Stimulated activated naive CD4-positive, alpha-beta T cell treated with Interleukin-2 at 50 U/mL for 16 hours (primary cell): ENCODE results near the gene PLS1.
"Not testable (repeated sequence)": the region's sequence is repeated elsewhere in the genome, so short reads cannot be mapped to it uniquely, and the experiment has no call there.

ENCODE experiments used
- DNase-seq: peaks from one replicate; lab custom pipeline; 2025; lab: John Stamatoyannopoulos, UW

The PLS1 gene, protein sequence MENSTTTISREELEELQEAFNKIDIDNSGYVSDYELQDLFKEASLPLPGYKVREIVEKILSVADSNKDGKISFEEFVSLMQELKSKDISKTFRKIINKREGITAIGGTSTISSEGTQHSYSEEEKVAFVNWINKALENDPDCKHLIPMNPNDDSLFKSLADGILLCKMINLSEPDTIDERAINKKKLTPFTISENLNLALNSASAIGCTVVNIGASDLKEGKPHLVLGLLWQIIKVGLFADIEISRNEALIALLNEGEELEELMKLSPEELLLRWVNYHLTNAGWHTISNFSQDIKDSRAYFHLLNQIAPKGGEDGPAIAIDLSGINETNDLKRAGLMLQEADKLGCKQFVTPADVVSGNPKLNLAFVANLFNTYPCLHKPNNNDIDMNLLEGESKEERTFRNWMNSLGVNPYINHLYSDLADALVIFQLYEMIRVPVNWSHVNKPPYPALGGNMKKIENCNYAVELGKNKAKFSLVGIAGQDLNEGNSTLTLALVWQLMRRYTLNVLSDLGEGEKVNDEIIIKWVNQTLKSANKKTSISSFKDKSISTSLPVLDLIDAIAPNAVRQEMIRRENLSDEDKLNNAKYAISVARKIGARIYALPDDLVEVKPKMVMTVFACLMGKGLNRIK

DNA sequence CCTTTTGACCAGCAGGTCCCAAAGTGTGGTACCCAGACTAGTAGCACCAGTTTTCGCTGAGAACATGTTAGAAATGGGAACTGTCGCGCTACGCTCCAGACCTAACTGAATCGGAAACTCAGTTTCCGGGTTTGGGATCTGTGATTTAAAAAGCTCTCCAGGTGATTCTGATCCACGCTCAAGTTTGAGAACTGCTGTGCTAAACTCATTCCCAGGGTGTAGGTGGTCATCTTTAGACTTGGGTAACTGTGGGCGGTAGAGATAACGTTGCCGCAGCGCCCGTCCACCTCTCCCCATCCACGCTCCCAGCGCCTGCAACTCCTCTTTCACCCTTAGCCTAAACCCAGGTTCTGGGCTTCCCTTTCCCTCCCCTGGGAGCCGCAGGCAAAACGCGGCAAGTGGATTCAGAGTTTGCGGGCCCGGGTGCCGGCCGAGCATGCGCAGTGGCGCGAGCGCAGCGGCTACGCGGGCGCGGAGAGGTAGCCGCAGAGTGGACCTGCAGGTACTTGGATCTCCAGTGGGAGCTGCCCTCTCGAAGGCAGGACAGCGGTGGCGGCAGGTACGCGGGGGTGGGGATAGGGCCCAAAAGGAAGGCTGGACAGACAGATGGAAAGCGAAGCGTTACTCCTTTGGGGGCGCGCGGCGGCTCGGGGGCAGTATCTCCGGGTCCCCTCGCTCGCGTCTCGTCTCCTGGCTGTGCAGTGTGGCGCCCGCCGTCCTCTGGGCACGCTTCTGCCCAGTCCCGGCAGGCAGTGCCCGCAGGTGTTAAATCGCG is at the start of gene PLS1:
Gene PLS1 (plus strand): TSS at position 443 of the 775 bp plus-strand sequence. CDS start 67,845 bp downstream, outside the sequence.
- DNase-seq, result peak; percentile 74

DNA sequence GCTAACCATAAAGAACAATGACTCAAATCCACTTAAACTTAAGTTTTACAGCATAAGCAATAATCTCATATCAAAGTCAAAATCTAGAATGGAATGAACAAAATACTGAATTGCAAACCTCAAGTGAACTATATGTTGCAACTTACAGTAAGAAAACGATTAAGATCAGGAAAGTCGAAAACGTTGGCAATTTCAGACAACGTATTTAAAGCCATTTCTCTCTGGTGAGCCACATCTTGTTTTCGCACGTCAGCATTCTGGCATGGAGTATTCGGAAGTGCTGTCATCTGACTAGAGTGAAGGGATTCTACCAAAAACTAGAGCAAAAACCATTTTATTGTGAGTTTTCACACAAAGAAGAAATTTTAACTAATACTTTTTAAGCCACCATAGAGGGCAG is 46.2 kb upstream of the PLS1 start:
- DNase-seq, result no peak

DNA sequence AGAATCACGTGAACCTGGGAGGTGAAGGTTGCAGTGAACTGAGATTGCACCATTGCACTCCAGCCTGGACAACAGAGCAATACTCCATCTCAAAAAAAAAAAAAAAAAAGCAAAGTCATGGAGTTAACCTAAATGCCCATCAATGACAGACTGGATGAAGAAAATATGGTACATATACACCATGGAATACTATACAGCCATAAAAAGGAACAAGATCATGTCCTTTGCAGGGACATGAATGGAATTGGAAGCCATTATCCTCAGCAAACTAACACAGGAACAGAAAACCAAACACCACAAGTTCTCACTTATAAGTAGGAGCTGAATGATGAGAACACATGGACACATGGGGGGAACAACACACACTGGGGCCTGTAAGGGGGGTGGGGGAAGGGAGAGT is 43.6 kb upstream of the PLS1 start:
- DNase-seq, result not testable (repeated sequence)

DNA sequence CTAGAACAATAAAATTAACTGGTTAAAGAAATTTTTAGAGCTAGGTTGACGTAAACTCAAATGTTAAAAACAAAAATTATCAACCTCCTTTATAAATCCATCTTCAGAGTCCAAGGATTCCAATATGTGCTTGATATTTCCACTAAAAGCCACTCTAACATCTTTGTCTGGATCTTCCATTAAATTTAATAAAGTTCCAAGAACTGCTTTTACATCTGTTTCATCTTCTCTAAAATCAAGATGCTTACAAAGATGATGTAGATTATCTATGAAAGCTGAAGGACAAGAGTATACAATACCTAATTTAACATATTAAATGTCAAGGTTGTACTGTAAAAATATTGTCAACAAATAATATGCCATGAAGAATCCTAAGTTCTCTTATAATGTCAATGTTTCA is 42.5 kb upstream of the PLS1 start:
- no peak for DNase-seq

DNA sequence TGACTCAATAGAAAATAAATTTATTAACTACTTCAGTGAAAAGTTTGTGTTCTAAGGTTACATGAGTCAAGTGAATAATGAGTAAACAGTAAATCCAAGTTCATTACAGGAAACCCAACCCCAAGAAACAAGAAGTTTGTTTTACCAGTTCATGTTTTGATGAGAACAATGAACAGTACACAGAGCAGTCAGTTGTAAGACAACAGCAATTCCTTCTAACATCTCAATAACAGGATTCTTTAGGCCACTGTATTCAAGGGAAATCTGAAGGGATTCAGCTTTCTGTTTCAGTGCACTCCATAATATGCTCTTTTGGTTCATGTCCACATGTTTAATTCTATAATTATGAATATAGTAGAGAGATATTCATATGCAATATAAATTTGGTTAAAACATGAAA is 36.1 kb upstream of the PLS1 start:
- DNase-seq, result no peak

DNA sequence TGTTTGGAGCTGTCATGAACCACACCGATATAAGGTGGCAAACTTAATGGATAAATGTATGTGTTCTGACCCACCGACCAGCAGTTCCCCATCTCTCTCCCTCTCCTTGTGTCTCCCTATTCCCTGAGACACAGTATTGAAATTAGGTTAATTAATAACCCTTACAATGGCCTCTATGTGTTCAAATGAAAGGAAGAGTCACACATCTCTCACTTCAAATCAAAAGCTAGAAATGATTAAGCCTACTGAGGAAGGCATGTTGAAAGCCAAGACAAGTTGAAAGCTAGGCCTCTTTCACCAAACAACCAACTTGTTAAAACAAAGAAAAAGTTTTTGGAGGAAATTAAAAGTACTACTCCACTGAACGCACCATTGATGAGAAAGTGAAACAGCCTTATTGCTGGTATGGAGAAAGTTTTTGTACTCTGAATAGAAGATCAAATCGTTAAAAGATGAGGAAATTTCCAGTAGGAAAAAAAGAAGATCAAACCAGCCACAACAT is 32.6 kb upstream of the PLS1 start:
- DNase-seq, result no peak

DNA sequence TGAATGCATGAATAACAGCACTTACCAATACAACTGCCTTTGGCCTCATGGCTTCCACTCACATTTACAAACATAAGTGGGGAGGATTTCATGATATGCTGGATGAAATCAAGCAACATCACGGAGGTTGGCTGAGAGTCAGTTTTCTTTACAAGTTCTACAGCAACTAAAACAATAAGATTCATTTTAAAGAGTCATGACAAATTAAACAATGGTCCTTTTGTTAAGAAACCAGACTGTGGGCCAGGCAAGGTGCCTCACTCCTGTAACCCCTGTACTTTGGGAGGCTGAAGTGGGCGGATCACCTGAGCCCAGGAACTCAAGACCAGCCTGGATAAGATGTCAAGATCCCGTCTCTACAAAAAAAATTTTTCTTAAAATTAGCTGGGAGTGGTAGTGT is 30.1 kb upstream of the PLS1 start:
- no peak for DNase-seq

DNA sequence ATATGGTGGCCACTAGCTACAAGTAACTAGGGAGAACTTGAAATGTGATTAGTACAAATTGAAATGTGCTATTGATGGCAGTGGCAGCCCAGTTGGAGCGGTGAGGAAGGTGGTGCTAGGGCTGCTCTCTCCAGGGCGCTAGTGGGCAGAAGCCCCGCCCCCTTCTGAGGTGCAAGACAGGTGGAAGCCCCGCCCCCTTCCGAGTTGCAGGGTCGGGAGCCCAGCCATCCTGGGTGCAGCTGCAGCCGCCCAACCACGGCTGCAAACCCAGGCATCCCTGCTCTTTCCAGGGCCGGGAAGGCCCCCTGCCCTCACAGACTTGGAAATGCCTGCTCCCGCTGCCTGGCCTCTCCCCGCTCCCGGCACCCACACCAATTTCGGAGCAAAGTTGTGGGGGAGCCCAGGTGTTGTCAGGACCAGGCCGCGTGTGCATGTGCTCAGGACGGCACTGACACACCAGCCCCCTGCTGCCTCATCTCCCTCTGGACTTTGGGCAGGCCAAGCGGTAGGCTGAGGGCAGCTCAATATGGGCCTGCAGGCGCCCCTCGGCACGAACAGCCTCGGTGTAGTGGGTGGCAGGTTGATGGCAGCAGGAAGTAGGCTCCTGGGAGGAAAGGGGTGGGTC is 27.7 kb upstream of the PLS1 start:
- DNase-seq, result no peak

DNA sequence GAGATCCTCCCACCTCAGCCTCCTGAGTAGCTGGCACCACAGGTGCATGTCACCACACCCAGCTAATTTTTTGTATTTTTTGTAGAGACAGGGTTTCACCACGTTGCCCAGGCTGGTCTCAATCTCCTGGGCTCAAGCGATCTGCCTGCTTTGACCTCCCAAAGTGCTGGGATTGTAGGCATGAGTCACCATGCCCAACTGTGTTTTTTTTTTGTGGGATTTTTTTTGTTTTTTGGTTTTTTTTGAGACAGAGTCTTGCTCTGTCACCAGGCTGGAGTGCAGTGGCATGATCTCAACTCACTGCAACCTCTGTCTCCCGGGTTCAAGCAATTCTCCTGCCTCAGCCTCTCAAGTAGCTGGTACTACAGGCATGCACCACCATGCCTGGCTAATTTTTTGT is 26.8 kb upstream of the PLS1 start:
- DNase-seq, result not testable (repeated sequence)

DNA sequence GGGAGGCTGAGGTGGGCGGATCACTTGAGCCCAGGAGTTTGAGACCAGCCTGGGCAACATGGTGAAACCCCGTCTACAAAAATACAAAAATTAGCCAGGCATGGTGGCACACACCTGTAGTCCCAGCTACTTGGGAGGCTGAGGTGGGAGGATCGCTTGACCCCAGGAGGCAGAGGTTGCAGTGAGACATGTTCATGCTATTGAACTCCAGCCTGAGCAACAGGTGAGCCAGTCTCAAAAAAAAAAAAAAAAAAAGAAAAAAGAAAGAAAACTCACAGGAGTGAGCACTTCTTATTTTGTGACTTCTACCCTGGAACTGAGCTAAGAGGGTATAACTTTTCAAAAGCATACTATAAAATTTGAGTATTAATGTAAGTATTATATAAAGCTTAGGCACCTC is 22.0 kb upstream of the PLS1 start:
- DNase-seq, result not testable (repeated sequence)

DNA sequence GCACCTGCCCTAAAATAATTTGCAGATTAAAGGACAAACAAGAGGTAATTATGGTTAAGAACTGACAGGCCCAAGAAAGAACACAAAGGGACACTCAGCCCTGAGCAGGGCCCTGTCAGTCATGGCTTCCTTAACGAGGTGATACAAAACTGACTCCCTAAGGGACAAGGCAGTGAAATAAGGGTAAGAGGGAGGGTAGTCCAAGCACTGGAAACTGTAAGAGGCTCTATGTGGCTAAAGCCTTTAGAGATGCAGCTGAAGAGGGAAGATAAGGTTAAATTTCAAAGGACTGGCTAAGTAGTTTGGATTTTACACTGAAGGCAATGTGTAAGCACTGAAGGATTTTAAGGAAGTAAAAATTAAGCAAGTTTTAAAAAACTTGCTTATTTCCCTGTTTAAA is 21.5 kb upstream of the PLS1 start:
- no peak for DNase-seq

DNA sequence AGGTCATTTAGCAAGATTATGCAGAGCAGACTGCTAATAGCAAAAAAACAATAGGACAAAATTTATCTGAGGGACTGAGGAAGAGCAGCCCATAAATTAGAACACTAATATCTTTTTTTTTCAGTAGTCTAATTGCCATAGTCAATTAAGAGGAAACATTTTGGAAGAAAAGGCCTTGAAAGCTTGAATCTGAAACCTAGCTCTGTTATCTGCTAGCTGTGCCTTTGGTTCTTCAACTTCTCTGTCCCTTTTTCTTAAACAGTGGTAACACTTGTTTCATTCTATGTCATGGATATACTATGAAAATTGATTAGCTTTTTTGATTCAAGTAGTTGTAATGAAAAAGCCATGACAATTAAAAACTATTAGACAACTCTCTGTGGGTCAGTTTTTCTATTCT is 19.4 kb upstream of the PLS1 start:
- no peak for DNase-seq

DNA sequence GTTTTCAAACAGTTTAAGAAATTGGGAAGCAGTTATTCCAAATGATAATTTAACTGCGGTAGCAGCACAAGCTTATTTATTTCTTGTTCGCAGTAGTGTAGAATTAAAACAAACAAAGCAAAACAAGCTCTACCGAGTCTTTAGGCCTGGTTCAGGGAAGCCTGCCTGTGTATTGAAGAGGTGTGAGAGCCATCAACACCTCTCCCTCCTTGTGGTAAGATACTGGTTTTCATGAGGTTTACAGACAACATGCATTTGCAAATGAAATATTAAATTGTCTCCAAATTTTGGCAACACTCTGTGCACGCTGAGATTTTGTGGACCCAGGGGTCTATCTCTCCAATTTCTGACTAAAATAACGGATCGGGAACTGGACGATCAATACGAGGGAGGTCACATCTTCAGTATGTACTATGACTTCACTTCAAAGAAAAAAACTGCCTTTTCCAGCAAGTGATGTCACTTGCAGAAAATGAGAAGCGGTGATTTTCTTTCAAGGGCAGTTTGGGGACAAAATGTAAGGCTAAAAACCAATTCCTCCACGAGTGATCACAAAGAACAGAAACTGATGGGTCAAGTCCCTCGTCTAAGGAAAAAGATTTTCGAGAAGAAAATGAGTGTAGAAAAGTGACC is 18.4 kb upstream of the PLS1 start:
- DNase-seq, result no peak

DNA sequence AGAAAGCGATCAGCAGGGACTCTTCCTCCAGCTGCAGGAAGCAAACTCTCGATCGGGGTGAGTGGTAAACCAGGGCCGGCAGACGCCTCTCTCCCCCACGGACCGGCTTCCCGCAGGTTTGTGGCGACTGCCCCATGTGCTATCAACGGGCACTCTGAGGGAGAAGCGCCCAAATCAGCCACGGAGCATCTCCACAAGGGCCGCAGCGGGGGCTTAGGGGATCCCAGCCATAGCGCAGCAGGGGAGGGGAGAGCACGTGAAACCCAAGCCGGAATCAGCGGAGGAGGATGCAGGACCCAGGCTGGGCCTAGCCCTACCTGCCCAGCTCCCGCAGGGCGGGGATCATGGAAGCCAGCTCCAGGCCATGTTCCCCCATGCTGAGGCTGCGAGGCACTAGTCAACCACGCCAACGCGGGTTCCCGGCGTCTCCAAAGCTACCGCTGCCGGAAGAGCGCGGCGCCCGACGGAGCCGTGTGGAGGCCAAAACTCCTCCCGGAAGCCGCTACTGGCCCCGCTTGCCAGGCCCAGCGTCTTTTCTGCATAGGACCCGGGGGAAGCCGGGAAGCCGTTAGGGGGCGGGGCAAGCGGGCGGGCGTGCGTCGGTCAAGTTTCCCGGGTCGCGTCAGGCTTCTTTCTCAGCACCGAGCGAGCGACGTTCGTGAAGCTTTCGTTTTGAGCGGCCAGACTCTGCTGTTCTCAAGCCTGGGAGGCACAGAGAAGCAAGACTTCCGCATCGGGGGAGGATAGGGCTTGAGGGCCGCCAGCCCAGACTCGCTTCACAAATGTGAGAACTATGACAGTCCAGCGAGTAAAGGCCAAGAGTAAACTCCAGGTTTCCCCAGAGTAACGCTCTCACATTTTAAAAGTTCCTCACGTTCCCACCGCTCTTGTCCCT is 17.6 kb upstream of the PLS1 start, which contains the start of gene ATR:
Gene ATR (minus strand): TSS at position 405 of the 895 bp plus-strand sequence. CDS start 29 bp downstream, at position 376.
- peak; percentile 96 for DNase-seq

DNA sequence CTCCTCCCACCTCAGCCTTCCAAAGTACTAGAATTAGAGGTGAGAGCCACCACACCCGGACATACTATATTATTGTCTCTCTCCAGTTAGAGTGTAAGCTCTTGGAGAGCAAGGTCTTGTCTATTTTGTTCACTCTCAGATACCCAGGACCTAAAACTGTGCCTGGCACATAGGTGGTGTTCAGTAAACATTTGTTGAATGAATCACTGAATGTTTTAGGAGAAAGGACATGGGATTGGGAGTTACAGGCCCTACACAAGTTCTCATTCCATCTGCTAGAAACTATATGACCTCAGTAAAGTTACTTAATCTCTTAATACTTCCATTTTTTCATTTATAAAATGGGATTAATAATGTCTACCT is 16.2 kb upstream of the PLS1 start:
- DNase-seq, result no peak

DNA sequence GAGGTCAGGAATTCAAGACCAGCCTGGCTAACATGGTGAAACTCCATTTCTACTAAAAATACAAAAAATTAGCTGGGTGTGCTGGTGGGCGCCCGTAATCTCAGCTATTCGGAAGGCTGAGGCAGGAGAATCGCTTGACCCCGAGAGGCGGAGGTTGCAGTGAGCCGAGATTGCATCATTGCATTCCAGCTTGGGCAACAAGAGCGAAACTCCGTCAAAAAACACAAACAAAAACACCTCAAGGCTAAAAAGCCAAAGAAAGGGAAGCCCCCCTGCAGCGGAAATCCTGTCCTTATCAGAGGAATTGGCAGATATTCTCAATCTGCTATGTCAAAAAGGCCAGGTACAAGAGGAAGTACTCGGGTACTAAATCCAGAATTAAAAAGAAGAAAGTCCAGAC is 15.1 kb upstream of the PLS1 start:
- DNase-seq, result not testable (repeated sequence)

DNA sequence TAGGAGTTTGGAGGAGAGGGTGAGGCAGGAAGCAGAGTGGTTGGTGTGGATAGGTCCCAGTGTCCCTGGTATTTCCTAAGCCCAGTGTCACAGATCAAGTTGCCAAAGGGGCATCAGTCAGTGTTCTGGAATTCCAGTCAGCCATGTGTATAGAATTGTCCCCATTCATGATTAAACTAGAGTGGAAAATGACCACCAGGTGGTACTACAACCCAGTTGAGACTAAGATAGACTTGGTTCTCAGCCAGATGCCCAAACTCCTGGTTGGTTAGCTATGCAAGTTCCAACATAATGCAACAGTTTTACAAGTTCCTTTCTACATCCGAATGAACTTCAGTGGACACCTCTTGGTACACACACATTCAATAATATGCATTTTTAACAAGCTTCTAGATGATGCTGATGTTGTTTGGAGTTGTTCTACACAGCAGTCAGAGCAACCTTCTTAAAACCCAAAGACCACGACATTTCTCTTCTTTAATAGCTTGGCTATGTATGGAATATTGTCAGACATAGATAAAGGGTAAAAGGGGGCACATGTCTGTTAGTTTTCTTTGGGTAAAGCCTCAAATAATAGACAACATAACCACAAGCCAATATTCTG is 9.3 kb upstream of the PLS1 start:
- no peak for DNase-seq

DNA sequence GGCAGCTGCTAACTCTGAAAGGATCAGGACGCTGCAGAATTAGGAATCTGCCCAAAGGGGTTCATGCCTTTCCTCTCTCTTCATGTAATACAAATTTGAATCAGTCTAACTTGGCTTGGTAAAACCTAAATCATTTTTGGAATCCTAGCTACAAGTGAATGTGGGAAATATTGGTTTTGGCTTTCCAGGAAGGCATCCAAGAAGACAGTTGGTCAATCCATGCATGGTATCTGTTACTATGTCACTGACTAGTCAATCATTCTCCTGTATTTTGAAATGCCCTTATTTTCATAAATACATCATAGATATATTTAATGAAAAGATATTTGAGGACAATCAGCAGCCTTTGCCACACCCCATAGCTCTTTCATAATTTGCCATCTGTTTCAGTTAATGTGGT is 7.5 kb upstream of the PLS1 start:
- DNase-seq, result no peak

DNA sequence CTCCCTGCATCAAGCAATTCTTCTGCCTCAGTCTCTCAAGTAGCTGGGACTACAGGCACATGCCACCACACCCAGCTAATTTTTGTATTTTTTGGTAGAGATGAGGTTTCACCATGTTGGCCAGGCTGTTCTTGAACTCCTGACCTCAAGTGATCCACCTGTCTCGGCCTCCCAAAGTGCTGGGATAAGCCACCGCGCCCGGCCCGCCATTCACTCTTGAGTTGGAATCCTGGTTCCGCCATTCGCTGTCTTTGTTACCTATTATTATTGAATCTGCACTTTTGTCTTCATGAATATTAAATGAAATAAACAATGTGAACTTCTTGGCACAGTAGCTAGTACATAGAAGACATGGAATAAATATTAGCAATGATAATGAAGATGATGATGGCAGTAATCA is 3.9 kb upstream of the PLS1 start:
- not testable (repeated sequence) for DNase-seq

DNA sequence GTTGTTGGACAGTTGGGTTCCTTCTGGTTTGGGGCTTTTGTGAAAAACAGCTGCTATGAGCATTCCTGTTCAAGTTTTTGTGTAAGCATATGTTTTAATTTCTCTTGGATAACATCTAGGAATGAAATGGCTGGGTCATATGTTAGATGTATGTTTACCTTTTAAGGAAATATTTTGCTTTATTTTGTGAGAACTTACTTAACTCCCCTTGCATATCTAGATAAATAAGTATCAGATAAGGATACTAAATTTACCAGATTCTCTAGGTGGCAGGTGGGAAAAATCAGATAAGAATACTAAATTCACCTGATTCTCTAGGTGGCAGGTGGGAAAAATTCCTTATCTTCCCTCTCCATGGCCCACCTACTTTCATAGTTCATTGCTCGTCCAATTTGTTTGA is 1.1 kb upstream of the PLS1 start:
- DNase-seq, result no peak
